GM19467 (cell line): ENCODE results near the gene FOXO6.

Experiments used
- ATAC-seq: cut with Tn5 transposase; IDR thresholded peaks from one replicate; pipeline ENCODE4 v1.9.1; 2021; ENCODE audit warnings: mild to moderate bottlenecking, moderate library complexity; ENCODE audit not compliant: unreplicated experiment

The FOXO6 gene

GRCh38 chr1:41397020-41397419 is 35.8 kb downstream of the FOXO6 start:
- no peak for ATAC-seq

GRCh38 chr1:41397753-41398330 is 36.6 kb downstream of the FOXO6 start:
- ATAC-seq: no peak

GRCh38 chr1:41399145-41399795 is 38.0 kb downstream of the FOXO6 start:
- no peak for ATAC-seq

DNA sequence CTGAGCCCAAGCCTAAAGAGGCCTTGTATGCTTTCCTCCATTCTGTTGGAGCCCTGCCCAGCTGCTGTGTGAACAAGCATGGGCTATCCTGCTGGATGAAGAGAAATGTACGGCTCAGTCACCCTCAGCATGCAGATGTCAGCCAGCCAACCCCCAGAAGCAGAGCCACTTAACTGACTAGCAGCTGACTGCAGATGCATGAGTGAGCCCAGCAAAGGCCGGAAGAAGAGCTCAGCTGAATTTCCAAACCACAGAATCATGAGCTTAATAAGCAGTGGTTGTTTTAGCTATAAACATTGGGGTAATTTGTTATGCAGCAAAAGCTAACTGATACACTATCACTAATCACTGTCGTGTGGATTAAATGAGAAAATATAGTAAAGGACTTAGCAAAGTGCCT is 39.0 kb downstream of the FOXO6 start:
- no peak for ATAC-seq

GRCh38 chr1:41401899-41402298 is 40.7 kb downstream of the FOXO6 start:
- no peak for ATAC-seq

DNA sequence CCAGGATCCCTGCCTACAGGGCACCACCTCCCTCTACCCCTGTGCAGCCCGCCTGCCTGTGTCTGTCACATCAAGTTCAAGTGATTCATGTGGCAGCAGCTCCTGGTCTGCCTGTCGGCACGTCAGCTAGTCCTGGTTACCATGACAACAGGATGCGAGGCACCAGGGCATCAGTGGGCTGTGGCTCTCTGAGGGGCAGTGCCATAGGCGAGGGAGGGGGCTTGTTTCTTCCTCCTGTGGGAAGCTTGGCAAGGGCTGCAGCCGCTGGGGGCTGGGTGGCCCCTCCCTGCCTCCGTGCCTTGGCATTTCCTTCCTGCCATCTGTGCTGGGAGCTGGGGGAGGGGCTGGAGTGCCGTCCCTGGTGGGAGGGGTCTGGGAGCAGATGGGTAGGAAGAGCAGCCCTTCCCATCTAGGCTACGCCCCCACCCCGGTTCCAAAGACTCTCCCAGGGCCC is 43.1 kb downstream of the FOXO6 start:
- no peak for ATAC-seq

- no peak for ATAC-seq
Observed at GRCh38 chr1:41407664-41408252, 46.5 kb downstream of the FOXO6 start.

DNA sequence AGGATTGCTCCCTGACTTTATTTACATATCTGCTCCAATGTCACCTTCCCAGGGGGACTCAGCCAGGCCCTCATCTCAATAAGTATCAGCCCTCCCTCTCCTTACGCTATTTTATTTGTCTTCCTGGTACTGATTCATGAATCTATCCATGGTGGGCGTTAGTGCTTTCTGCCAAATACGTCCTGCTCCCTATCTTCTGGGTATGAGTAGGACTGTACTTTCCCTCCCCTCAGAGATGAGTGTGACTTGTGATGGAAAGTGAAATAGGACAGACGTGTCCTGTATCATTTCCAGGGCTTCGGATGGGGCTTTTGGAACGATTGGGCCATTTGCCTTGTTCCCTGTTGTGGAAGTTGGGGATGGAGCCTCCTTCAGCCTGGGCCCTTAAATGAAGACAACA is 47.5 kb downstream of the FOXO6 start:
- ATAC-seq: no peak

GRCh38 chr1:41409825-41410224 is 48.6 kb downstream of the FOXO6 start:
- no peak for ATAC-seq

GRCh38 chr1:41410462-41410861 is 49.2 kb downstream of the FOXO6 start:
- ATAC-seq: no peak

DNA sequence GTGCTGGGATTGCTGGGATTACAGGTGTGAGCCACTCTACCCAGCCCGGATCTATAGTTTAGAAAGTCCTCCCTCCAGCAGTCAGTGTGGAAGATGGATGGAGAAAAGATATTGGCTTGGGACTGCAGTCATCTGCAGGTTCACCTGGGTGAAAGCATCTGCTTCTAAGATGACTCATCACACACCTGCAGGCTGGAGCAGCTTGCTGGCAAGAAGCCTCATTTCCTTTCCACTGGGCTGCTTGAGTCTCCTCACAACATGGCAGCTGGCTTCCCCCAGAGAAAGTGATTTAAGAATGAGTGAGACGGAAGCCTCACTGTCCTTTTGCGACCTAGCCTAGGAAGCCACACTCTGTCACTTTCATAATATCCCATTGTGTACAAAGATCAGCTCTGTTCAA is 50.0 kb downstream of the FOXO6 start:
- ATAC-seq: no peak

GRCh38 chr1:41412748-41413147 is 51.5 kb downstream of the FOXO6 start:
- ATAC-seq: no peak

GRCh38 chr1:41413748-41414281 is 52.6 kb downstream of the FOXO6 start:
- no peak for ATAC-seq

DNA sequence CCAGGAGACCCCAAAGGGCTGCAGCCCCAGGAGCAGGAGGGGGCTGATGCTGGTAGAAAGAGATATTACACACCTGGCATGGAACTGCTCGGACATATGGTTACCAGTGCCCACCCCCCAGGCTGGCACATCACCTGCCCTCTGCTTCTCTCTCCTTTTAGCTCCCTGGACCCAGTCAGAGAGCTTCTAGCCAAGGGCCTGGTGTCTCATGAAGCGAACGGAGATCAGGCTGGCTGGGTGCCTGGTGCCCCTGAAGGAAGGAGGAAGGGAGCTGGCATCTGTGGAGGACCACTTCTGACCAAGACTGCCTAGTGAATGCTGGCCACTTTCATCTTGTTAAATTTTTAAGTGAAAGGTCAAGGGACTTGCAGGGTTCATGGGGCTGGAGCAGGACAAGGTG is 53.1 kb downstream of the FOXO6 start:
- no peak for ATAC-seq

DNA sequence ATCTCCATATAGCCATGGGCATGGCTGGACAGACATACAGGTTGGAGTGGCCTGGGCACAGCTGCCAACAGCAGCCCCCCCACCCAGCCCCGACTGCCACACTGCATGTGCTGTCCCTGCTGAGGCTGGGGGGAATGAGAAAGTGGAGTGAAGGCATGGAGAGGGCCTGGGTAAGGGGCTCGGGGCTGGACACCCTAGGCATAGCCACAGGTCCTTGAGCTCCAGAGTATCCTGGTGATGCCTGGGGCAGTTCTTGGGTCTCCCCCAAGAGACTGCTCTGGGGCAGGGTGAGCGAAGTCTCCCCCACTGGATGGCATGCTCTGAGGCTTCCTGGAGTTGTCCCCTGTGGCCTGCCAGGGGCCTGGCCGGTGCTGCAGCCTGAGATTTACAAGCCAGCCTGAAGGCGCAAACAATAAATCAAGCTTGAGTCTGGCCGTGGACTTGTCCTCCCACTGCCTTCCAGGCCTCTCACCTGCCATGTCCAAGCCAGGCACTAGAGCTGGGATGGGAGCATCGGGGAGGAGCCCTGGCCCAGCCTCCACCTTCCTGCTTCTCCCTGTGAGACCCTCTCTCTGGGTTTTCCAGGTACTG is 53.6 kb downstream of the FOXO6 start:
- no peak for ATAC-seq

DNA sequence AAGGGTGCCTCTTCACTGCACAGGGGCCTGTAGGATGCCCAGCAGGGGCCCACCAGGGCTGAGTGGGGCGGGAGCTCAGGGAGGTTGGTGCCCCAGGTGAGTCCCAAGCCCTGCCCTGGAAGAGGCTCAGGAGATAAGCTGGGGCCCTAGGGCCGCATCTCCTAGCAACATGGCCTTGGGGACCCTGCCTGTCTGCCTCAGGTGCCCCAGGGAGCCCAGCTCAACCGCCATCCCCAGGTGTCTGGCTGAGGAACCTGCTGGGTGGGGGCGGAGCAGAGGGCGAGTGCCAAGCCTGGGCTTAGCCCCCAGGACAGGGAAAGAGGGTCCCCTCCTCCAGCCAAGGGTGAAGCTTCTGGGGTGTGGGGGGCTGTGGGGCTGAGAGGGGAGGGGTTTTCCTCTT is 54.8 kb downstream of the FOXO6 start:
- ATAC-seq: no peak

DNA sequence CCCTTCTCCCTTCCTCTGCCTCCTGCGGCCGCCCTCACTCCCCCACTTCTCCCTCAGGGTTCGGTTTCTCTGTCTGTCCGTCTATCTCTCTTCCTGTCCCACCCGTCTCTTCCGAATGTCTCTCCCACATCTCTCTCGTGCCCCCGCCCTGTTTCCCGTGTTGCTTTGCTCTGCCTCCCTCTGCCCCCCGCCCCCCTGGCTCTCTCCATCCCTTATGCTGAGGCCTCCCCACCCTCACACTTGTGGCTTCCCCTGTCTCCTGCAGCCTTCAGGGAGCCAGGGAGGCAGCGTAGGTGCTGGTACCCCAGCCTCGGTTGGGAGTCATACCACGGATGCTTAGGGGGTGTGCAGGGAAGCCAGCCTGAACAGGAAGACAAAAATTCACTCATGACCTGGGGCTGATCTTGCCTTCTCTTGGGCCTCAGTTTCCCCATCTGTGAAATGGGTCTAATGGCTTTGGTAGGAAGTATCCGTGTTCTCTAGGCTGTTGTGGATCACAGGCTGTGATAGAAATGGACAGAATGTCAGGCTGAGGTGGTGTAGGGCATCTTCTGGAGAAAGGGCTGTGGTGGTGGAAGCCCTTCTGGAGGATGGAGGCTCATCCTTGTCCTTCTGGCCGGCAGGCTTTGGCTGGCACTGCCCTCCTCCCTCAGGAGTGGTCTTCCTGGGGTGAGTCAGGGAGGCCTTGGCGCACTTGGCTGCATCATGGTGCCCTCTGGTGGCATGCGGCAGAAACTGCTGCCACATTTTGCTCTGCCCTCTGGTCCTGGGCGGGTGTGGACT is 55.5 kb downstream of the FOXO6 start:
- no peak for ATAC-seq

DNA sequence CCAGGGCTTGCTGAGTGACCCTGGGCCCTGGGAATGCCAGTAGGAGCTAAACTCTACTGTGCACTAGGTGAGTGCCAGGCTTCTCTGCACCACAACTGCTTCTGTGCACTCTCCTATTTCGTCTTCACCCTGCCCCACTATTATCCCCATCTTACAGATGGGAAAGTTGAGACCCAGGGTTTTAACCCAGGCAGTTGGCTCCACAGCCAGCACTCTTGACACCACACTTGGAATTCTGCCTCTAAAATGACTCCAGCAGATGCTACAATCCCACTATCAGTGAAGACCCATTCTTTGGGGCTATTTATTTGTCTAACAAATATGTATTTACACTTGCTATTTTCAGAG is 56.1 kb downstream of the FOXO6 start:
- ATAC-seq: no peak

DNA sequence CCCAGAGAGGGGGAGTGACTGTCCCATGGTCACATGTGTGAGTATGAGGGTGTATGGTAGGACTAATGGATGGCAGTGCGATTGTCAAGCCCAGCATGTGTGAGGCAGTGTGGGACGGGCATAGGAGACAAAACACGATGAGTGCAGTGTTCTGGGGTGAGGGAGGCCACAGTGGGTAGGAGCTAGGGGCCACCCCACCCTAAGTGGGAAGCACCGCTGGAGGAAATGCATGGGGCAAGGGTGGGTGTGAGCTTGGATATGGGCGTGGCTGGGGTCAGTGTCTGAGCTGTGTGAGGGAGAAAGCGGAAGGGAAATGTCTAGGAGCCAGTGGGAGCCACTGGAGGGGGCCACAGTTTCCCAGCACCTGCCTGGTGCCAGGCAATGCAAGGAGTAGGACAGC is 56.5 kb downstream of the FOXO6 start:
- no peak for ATAC-seq

- no peak for ATAC-seq
Observed at GRCh38 chr1:41418857-41419583, 57.8 kb downstream of the FOXO6 start.
